HG03045 (cell line): ENCODE data around the gene HNRNPD.
"Not testable (repeated sequence)": the region's sequence is repeated elsewhere in the genome, so short reads cannot be mapped to it uniquely, and the experiment has no call there.

Source experiments
- ATAC-seq: cut with Tn5 transposase; IDR thresholded peaks from one replicate; pipeline ENCODE4 v1.9.1; 2021; ENCODE audit warnings: mild to moderate bottlenecking, moderate library complexity; ENCODE audit not compliant: unreplicated experiment

Gene HNRNPD

DNA sequence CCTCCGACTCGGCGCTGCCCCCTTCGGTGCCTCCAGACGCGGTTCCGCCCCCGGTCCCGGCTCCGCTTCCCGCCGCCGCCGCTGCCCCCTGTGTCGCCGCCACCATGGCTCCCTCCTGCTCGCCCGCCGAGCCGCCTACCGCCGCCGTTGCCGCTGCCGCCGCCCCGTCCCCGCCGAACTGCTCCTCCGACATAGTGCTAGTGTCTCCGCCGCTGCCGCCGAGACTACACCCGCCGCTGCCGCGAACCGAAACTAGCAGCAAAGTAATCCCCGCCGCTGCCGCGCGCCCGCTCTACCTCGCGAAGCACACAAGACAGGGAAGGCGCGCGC, 340 bp downstream of the HNRNPD start:
- peak; percentile 22 for ATAC-seq

DNA sequence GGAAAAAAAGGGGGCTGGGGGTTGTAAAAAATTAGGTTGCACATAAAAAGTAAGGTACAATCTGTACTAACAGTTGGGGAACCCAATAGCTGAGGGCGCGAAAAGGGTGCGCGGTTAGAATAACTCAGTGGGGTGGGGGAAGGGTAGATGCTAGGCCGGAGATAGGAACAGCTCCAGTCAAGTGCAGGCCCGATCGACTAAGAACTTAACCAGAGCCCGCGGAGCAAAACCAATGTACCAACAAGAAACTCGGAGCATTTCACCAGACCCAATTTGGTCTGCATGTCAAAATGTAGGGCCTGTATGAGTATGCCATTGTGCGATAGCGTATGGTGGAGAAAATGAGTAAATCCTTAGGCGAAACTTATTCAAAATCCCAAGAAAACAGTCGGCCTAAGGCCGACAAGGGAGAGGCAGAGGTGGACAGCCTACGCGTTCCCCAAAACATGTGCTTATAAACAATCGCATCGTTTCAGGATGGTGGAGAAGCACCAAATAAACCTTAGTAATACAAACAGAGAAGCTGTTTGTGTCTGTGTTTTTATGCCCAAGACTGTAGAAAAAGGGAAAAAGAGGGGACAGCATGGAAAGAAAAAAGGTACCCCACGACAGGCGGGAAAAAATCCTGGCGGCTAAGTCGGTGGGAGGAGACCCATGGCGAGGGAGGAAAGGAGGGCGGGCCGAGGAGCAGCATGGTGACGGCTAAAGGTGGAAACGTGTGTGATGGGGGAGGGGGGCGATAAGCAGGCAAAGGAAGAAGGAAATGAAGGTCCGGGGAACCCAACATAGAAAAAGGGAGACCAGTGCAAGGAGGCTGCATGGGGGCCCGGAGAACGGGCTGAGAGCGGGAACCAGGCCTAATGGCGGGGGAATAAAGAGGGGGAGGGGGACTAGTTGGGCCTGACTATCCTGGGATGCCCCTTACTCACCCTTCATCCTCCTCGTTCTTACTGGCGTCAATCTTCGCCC, 990 bp downstream of the HNRNPD start:
- no peak for ATAC-seq

DNA sequence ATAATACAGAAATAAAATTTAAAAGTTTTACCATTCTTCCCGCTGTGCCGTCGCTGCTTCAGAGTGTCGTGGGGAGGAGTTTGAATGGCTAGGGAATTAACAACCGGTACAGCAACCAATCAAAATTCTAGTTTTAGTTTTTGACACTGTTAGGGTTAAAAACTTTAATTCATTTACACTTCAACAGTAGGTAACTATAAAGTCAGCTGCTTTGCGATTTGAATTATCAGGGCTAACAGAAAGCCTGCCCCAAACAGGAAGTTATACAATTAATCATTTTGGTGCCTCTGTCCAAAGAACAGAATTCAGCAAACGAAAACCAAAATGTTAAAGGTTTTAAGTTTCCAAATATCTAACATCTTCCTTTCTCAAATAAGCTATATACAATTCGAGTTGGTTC, 2.3 kb downstream of the HNRNPD start:
- ATAC-seq = no peak

DNA sequence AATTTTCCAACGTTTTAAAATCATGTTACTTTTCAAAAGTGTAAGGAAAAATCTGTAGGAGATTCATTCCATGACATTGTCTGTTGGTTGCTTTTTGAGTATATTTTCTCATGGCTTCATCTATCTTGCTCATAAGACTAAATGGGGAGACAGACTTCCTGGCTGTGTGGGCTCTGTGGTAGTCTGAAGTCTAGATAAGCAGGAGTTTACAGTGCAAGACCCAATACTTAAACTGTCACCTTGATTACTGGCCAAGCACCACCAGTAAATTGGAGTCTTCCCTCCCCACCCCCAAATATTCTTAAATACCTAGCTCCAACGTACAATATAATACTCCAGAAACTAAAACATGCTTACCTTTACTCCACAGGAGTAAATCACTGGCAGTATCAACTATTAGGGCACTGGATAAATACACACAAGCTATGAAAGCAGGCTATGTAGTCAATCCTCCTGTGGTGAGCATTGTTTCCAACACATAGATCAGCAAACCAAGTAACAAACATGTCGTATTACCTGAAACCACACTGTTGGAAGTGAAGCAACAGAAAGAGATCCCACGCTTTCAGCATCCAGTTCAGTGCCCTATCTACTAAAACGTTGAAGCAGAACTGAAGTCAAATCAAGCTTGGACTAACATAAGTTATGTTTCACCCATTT, 6.2 kb downstream of the HNRNPD start:
- no peak for ATAC-seq

DNA sequence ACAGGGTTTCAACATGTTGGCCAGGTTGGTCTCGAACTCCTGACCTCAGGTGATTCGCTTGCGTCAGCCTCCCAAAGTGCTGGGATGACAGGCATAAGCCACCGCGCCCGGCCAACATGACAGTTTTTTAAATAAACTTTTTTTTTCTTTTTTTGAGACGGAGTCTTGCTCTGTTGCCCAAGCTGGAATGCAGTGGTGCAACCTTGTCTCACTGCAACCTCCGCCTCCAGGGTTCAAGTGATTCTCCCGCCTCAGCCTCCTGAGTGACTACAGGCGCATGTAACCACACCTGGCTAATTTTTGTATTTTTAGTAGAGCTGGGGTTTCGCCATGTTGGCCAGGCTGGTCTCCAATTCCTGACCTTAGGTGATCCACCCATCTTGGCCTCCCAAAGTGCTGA, 7.4 kb downstream of the HNRNPD start:
- ATAC-seq = not testable (repeated sequence)

DNA sequence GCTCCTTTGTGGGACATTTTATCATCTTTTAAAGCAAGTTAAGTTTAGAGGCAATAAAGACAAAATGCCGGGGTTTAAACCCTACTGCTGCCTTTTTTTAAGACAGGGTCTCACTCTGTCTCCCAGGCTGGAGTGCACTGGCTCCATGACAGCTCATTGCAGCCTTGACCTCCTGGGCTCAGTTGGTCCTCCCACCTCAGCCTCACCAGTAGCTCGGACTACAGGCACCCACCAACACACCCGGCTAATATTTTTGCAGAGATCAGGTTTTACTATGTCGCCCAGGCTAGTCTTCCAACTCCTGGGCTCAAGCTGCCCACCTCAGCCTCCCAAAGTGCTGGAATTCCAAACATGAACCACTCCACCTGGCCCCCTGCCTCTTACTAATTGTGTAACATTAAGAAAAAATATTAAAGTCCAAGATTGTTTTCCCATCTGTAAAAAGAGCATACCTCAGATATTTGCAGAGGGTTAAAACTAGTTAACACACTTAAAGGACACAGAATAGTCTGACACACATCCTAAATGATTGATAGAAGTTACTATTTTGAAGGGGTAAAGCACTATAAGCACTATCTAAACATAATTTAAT, 9.8 kb downstream of the HNRNPD start:
- no peak for ATAC-seq

DNA sequence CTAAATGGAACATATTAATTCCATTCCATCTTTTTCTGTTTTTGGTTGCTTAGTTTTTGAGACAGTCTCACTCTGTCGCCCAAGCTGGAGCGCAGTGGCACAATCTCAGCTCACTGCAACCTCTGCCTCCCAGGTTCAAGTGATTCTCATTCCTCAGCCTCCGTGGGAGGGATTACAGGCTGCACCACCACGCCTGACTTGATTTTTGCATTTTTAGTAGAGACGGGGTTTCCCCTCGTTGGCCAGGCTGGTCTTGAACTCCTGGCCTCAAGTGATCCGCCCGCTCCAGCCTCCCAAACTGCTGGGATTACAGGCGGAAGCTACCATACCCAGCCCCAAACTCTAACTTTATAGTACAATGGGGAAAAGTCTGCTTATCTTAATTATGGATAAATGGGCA, 11.2 kb downstream of the HNRNPD start:
- ATAC-seq = no peak

DNA sequence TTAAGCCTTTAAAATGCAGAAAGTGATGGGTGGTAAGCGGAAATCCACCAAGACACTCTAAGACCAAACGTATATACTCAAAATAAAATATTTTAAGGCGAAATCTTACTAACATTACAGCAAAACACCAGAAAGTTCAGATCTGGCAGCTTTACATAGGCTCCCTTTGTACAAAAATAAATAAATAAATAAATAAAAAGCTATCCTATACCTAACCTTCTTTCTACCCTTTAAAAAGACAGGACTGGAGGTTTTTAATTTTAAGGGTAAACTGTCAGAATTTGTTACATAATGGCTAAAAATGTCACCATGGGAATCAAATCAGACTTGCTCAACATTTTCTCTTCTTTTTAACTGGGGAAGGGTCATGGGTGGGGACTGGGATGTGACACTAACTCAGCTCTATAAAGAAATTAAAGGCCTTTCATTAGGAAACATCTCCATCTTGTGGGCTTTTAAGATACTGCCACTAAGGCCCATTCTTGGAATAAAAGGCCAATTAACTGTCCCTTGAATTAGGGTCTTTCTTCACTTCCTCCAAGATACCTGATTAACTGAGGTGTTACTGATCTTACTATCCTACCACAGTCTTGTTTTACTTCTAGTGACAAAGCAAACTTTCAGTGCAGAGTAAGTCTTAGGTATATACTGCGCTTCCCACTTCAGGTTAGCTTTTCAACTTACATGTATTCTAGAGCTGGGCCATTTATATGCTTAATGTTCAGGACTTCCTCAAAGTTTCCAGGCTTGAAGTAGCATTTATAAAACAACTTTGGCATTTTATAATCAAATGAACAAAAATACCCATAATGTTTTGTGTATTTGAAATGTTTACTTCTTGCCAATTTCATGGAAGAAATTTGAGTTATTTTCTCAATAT, 13.3 kb downstream of the HNRNPD start:
- no peak for ATAC-seq

DNA sequence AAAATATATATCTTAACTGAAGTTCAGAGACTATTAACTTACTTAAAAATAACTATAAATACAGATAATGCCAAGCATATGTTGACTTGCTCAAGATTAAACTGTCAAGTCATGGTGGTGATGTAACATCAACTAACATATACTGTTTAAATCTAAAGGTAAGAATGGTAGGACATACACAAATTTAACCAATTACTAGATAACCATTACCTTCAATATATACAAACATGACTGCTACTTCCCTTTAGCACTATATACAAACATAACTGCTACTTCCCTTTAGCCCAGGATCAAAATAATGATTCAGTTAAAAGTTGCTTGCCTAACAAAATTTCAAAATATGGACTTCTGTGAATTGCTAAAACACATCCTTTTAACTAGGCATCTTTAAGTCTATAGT, 14.9 kb downstream of the HNRNPD start:
- no peak for ATAC-seq

DNA sequence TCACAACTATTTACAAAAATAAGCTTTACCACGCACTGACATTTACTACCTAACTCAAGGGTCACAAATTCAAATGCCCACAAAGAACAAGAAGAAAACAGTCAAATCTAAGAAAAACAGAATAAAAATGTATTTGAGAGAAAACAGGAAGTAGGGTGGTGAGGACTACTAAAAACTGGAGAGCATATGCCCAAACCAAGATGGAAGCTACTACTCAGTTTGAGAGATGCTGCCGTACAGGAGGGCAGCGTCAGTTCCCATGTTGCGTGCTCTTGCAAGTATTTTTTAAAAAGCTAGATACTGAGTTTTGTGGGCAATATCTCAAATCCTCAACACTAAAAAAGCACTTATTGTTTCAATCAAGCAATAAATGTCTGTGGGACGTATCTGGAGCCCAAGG, 16.2 kb downstream of the HNRNPD start:
- no peak for ATAC-seq

DNA sequence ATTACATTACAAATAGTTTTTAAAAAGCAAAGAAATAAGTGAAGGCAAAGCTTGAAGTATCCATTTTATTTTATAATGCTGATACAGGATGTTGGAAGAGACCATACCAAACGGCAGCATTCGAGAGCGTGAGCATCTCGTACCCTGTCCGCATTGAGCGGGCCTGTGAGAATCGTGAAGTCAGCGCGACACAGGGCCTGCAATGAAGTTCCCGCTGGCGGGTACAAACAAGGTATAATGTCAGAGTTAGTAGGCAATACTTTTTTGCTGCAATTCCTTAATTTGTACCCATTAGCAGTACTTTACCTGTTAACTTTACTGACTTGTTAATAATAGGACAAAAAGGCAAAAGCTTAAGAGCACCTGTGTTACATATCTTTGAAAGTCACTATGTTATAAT, 19.0 kb downstream of the HNRNPD start:
- ATAC-seq = no peak

DNA sequence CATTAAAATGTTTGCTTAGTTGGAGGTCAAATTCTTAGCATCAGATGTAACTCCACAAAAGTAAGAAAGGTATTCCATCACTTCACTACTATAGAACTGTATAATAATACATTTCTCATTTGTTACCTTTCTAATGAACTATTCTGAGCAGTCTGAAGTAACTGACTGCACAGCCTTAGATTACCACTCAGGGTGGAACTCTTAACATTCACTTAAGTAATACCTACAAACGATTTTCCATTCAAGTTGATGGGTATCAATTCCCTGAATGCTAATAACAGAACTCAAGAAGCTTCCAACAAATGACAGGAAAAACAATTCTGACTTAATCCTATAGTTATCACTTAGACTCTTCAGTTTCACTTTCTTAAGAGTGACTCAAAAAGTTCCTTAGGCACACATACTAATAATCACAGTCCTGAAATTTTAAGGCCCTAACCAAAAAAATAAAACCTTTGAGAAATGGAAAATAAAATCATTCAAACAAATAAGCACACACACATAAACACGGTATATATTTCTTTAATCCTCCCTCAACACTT, 20.9 kb downstream of the HNRNPD start:
- peak; percentile 61 for ATAC-seq

DNA sequence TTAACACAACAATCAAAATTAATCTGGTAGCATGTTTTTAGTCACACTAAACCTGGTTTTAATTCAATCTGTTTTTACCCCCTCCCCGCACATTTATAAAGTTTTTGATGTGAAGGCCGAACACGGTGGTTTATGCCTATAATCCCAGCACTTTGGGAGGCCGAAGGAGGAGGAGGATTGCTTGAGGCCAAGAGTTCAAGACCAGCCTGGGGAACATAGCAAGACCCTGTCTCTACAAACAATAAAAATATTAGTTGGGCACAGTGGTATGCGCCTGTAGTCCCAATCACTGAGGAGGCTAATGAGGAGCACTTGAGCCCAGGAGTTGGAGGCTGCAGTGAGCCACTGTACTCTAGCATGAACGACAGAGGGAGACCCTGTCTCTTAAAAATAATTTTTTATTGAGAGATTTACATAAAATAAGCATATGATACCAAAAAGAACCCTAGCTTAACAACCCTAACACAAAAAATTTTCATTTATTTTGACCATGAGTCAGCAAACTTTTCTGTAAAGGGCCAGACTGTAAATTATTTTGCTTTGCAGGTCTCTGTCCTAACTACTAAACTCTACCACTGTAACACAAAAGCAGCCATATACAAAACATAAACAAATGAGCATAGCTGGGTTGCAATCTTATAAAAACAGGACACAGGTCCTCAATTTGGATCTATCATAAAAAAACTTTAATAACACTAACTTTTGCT, 21.5 kb downstream of the HNRNPD start:
- ATAC-seq = no peak

DNA sequence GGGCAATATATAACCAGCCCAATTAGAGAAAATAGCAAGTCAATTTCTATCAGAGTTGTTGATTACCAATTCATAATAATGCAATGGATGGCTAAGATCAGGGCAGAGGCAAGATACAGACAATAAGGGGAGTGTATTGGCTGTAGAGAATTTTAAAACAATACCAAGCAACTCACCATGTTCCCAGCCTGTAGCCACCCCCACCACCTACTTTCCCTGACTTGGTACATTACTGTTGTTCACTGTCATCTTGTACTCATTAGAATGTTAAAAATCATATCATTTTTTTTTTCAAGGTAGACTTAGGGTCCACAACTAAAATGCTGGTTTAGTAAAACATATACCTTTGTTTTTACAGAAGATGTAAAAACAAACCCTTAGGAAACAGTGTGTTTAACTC, 27.7 kb downstream of the HNRNPD start:
- no peak for ATAC-seq

DNA sequence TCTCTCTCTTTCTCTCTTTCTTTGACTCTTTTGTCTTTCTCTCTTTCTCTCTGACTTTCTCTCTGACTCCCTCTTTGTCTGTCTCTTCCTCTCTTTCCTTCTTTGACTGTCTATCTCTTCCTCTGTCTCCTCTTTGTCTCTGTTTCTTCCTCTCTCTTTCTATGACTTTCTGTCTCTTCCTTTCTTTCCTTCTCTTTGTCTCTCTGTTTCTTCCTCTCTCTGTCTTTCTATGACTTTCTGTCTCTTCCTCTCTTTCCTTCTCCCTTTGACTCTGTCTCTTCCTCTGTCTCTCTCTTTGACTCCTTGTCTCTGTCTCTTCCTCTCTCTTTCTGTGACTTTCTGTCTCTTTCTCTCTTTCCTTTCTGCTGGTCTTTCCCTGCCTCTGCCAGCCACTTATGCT, 38.7 kb downstream of the HNRNPD start:
- no peak for ATAC-seq

DNA sequence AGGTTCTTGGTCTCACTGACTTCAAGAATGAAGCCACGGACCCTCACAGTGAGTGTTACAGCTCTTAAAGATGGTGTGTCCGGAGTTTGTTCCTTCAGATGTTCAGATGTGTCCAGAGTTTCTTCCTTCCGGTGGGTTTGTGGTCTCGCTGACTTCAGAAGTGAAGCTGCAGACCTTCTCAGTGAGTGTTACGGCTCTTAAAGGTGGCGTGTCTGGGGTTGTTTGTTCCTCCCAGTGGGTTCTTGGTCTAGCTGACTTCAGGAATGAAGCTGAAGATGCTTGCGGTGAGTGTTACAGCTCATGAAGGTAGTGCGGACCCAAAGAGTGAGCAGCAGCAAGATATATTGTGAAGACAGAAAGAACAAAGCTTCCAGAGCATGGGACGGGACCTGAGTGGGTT, 40.1 kb downstream of the HNRNPD start:
- ATAC-seq = not testable (repeated sequence)

DNA sequence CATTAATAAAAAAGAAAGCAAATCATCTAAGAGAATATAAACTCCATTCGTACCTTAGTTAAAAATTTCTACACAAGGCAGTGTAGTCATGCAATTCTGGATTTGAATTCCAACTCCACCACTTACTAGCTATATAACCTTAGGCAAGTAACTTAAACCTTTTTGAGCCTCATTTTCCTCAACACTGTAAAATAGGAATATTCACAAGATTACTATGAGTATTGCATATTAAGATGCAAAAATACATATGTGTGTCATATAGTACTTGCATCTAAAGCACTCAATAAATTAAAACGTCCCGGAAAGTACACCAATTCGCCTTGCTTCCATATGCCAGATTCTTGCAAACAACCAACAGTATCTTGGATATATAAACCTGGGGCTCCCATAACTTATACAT, 42.0 kb downstream of the HNRNPD start:
- ATAC-seq = no peak

DNA sequence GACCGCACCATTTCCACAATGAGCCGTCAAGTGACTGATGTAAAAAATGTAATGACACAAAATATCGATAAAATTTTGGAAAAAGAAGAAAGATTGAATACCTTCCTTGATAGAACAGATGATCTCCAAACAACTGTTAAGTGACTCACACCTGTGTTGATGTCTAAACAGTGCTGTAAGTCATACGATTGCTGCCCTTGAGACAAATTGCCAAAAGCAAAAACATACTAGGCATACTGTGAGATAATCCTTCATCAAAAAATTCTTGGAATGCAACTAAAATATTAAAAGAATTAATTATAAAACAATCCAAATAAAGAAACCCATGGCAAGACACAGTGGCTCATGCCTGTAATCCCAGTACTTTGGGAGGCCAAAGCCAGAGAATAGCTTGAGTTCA, 53.4 kb downstream of the HNRNPD start:
- ATAC-seq = no peak

DNA sequence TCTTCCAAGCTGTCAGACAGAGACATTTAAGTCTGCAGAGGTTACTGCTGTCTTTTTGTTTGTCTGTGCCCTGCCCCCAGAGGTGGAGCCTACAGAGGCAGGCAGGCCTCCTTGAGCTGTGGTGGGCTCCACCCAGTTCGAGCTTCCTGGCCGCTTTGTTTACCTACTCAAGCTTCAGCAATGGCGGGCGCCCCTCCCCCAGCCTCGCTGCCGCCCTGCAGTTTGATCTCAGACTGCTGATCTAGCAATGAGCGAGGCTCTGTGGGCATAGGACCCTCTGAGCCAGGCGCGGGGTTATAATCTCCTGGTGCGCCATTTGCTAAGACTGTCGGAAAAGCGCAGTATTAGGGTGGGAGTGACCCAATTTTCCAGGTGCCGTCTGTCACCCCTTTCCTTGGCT, 70.7 kb downstream of the HNRNPD start:
- not testable (repeated sequence) for ATAC-seq
